Prostate gland (tissue), 2 donors: ENCODE measurements around the gene SERPINH1.

Source experiments
- CTCF ChIP-seq, 4 experiments: fragments of 200-600 bp in 2 of 4; fragments of 450-650 bp in 2 of 4; sonication (generic) in 2 of 4; IDR thresholded peaks; 1 replicate in 3 of 4; 2 replicates in 1 of 4; pipeline ENCODE4 v1.5.1; 2016 to 2019; ENCODE audit warnings: antibody characterized with exemption in 4 of 4, mild to moderate bottlenecking in 2 of 4, moderate library complexity in 2 of 4
- POLR2A ChIP-seq: fragments of 450-650 bp; IDR thresholded peaks from one replicate; pipeline ENCODE4 v1.6.1; 2016; ENCODE audit warnings: antibody characterized with exemption, mild to moderate bottlenecking
- POLR2AphosphoS5 ChIP-seq: sonication (generic); formaldehyde crosslinking; IDR thresholded peaks from one replicate; pipeline ENCODE4 v1.6.1; 2017; ENCODE audit warnings: antibody characterized with exemption

- no peak for TF ChIP-seq POLR2AphosphoS5
- no peak for TF ChIP-seq CTCF (IDR thresholded peaks at IDR 0.05)
- TF ChIP-seq POLR2A, result no peak
Measured at GRCh38 chr11:75553889-75554257, 8.2 kb upstream of the SERPINH1 start.
